EH (cell line): ENCODE measurements around the gene AVPR2.

ENCODE experiments used
- DNase-seq: peaks from one replicate; pipeline ENCODE4 v3.0.0-alpha.2; 2015; ENCODE audit warnings: low read depth

AVPR2 gene

DNA sequence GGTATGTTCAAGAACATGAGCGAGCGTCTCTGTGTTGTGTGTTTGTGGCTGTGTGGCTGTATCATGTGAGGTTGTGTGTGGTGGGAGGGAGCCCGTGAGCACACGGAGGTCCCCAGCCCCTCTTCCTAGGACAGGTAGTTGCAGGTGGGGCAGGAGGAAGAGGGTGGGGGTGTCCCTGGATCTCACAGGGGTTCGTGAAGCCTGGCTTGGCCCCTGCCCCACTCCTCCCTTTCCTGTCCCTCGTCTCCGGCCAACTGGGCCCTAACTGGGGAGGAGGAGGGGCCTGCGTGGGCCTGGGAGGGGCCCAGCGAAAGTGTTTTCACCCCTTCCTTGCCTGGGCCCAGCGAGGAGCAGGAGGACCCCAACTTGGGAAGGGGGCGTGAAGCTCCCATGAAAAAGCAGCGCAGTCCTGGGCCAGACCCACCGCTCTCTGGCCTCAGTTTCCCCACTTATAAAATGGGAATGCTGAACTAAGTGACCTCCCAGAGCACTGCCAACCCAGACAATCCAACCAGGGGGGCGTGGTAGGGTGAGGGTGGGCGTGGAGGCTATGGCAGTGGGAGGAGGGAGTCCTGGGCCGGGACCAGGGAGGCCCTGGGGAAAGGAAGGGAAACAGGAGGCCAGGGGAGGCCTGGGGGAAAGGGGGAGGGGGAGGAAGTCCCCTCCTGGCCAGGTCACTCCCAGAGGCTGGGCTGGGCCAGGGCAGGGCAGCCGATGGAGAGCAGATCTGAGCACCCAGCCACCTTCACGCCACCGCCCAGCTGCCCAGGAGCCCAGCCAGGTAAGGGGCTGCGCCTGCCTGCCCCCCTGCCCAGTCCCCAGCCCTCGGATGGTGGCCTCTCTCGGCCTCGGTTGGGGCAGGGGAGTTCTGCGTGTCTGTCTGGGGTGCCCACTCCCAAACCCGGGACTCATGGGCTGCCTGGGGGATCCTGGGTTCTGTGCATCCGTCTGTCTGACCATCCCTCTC lies at the start of gene AVPR2:
TSS of gene AVPR2 (plus strand) at position 683 of the 967 bp plus-strand sequence. CDS start 473 bp downstream, outside the sequence.
- no peak for DNase-seq

DNA sequence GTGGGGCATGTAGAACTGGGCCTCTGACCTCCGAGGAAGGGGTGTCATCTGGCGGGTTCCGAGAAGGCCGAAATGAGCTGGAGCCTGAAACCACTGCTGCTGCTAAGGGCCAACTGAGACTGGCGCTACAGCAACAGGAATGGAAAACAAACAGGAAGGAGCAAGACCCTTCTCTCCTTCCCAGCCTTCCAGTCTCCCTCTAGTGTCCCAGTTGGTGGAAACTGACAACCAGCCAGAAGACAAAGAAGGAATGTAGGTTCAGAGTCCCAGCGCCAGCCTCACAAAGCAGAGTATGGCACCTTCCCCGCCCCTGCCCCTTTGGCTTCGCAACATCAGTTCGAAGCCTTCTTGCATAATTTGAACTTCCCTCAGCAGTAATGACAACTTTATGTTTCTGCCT lies 49.8 kb upstream of the AVPR2 start:
- DNase-seq = no peak

DNA sequence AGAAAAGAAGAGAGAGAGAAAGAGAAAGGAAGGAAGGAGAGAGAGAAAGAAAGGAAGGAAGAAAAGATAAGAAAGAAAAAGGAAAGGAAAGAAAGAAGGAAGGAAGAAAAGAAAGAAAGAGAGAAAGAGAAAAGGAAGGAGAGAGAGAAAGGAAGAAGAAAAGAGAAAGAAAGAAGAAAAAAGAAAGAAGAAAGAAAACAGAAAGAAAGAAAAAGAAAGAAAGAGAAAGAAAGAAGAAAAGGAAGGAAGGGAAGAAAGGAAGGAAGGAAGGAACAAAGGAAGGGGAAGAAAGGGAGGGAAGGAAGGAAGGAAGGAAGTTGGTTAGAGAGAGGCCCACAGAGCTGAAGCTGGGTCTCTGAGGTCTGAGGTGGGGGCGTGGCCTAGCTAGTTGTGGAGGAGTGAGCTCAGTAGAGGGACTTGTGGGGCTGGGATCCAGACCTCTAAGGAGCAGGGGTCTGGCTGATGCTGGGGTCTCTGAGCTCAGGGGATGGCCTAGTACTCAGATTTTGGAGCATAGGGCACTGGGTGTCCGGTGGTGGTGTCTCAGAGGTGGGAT lies 47.0 kb upstream of the AVPR2 start:
- DNase-seq = no peak

DNA sequence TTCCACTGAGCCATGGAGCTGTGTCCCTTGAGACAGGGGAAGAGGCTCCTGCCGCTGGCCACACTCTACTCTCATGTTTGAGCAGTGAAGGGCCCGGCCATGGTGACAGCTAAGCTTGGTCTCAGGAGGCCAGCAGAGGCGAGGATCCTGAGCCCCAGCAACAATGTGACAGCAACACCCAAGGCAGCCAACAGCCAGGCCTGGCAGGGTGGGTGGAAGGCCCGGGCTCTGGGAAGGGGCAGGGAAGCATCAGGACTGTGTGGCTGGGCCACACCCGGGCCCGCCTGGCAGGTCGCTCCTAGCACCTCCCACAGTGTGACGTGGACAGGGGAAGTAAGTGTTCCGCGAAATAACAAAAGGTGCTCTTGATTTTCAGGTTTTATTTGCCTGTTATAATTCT lies 43.3 kb upstream of the AVPR2 start:
- no peak for DNase-seq

DNA sequence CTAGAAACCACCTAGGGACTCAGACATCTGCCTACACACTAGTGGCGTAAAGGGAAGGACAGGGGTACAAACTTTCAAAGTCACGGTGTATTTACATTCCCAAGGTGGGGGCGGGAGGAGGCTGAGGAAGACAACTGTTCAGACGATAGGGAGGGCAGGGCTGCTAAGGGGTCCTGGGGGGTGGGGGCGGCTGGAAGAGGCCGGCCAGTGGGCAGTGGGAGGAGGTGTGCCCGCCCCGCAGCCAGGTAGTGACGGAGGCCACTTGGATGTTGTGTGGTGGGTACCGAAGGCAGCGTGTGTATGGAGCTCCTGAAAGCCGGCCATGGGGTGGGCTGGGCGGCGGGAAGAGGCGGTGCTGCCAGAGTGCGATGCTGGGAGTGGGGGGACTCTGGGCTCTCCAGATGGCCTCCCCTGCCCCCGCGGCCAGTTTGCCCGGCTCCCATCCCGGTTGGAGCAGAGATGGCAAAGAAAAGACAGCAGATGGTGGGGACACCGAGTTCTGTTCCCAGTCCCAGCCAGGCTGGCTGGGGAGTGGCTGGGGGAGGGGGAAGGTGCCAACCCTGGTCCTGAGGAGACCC lies 42.7 kb upstream of the AVPR2 start:
- DNase-seq = no peak

DNA sequence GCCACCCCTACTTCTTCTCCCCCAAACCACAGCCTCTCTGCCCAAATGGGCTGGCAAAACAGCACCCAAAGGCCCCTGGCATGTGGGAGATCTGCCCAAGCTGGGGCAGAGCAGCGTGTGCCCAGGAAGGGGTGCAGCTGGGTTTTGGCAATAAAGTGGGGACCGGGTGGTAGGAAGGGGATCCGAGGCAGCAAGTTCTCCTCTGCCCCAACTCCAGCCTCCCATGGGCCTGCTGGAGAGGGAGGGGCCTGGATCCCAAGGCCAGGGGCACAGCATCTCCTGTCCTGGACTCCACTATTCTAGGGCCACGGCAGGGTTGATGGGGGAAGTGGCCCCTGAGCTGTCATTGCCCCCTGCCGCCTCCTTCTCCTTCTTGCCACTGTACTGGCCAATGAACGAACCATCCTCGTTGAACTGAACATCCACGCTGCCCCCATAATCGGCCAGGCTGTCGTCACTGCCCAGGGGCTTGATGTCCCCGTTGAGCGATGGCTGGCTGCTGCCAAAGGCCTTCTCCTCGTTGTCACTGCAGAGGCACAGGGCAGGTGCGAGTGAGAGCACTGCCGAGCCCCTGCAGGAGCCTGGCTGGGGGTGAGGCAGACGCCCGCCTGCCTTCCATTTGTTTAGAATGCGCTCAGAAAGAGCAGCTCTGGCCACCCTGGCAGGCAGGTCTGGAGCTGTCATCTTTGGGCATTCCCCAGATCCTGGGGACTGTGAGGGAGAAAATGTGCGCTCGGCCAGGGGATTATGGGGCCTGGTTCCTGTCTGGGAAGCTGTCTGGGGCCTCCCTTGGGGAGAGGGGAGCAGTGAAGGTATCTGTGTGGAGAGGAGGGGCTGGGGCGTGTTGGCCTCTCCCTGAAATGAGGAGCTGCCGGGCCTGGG lies 41.9 kb upstream of the AVPR2 start:
- DNase-seq = no peak

DNA sequence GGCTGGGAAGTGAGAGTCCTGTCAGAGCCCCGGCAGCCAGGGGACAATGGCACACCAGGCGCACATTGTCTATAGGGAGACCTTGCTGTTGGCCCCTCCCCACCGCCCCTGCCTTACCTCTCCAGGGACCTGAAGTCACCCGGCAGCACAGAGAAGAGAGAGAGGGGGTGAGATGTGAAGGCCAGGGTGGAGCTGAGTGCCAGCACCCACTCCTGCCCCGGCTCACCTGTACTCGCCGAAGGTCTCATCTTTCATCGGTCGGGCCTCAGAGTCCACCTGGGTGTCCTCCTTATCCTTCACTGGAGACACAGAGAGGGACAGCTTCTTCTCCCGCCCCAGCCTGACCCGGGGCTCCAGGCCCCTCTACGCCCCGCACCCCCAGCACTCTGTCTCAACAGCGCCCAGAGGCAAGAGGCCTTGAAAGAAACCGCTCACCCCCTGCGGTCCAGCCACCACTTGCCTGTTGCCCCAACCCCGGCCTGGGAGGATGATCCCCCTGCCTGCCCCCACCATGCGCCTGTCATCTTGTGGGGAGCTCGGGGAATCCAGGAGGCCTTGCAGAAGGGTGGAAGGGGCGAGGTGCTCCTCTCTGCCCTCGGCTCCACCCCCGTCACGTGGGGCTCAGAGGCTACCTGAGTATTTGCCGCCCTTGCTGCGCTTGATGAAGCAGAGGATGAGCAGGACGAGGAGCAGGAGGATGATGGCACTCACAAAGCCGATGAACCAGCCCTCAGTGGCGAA lies 41.1 kb upstream of the AVPR2 start:
- DNase-seq = no peak

DNA sequence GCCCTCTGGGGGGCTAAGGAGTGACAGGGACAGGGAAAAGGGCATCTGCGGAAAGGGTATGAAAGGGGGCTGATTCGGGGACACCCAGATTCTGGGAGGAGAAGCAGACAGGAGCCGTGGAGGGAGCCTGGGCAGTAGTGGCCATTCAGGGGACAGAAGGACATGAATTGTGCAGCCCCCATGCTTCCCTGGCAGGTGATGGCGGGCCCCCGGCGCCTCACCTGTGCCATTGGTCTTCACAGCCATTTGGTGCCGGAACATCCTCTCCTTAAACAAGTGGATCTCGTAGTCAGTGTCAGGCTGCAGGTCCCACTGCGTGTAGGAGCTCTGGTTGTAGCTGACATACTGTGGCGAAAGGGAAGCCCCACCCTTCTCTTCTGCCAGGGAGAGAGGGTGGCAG lies 40.4 kb upstream of the AVPR2 start:
- DNase-seq = no peak

DNA sequence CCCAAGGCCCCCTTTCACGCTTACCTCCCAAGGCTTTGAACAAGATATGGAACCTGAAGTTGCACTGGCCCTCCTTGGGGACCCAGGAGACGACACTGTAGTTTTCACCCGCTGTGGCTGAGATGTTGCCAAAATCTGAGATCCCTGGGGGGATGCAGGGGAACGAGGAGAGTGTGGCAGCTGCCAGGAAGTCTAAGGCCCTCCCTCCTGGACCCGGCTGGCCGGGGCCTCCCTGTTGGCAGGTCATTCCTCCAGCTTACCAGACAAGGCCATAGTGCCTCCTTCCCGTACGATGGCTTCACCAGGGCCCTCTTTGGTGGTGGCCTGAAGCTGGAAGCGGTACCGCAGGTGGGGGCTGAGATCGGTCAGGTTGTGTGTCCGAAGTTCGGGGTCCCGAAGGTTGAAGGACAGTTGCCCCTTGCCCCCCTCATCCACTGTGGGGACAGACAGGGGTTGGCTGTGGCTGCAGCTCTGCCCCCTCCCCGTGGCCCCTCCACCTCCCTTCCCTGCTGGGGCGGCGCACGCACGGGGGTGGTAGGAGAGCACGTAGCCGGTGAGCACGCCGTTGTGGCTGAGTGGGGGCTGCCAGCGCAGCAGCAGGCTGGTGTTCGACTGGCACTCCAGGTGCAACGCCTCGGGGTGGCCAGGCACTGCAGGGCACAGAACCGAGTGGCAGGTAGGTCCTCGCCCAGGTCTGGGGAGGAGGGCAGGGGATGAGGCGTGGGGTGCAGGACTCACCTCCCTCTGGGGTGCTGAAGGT lies 39.7 kb upstream of the AVPR2 start:
- DNase-seq = no peak

DNA sequence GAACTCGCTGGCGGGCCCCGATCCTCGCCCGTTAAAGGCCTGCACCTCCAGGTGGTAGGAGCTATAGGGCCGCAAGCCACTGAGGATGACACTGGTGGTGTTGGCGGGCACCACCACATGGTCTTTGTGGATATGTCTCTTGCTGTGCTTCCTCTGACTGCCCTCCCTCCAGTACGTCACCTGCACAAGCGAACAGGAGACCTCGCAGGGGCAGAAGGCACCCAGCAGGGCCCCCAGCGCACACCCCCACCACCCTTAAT lies 39.2 kb upstream of the AVPR2 start:
- no peak for DNase-seq

DNA sequence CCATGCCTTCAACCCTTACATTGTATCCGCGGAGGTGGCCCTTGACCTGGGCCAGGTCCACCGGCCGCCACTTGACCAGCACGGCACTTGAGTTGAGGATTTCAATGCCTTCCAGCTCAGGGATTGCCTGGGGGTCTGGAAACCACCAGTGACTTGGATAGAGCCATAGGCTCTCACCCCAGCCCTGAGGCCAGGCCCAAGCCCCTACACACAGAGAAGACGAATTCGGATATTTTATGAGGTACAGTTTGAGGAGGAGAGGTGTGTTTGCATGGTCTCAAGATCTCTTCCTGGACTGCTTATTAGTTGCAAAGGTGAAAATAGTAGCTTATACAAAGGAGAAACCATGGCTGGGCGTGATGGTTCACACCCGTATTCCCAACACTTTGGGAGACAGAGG lies 38.8 kb upstream of the AVPR2 start:
- no peak for DNase-seq

DNA sequence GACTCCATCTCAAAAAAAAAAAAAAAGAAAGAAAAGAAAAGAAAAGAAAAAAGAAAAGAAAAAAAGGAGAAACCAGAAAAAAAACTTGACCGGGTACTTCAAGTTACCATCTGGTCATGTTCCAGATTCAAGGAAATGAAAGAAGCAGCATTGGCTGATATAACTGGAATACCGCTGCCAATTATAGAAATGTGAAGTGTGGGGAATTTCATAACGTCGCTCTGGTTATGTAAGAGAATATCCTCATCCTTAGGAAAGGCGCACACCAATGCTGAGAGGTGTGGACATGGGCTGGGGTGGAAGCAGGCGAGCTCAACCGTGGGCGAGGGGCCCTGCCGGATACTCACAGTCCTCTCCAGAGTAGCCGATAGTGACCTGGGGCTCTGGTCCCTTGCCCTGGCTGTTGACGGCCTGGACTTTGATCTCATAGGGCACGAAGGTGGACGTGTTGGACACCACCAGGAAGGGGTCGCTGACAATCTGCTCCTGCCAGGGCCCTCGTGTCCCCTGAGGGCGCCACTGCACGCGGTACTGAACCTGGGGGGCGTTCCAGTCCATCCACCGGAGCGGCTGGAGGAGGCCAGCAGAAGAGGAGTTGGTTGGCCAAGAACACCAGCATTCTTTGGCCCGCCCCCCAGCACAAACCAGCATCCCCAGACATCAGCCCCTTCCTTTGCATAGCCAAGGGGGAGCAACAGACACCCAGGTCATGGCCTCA lies 38.0 kb upstream of the AVPR2 start:
- no peak for DNase-seq

DNA sequence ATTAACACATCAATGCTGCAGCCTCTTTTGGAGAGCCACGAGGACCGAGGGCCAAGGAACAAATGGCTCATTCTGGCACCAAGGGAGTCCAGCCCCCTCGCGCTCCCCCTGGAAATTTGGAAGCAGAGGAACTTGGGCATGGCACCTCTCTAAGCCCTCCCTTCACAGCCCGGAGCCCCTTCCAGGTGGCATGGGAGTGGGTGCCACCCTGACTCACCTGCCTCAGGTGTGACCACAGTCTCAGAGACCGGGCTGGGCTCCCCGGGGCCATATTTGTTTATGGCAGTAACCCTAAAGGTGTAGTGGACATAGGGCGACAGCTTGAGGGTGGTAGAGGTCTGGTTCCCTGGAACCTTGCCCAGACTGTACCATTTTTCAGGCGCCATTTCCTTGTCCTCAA lies 37.3 kb upstream of the AVPR2 start:
- DNase-seq = no peak

DNA sequence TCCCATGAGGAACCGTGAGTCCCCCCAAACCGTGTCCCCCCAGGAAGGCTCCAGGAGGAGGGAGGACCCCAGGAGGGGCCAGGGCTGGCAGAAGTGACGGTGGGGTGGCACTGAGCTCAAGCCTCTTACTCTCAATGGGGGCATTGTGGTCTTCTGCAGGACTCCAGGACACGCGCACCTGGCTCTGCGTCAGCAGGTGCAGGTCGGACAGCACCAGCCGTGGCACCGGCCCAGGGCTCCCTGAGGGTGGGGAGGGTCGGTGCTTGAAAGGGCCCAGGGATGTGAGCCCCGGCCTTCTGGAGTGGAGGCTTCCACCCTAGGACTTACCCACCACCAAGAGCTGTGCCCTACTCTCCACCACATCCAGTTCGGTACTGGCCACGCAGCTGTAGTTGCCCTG lies 36.8 kb upstream of the AVPR2 start:
- no peak for DNase-seq

DNA sequence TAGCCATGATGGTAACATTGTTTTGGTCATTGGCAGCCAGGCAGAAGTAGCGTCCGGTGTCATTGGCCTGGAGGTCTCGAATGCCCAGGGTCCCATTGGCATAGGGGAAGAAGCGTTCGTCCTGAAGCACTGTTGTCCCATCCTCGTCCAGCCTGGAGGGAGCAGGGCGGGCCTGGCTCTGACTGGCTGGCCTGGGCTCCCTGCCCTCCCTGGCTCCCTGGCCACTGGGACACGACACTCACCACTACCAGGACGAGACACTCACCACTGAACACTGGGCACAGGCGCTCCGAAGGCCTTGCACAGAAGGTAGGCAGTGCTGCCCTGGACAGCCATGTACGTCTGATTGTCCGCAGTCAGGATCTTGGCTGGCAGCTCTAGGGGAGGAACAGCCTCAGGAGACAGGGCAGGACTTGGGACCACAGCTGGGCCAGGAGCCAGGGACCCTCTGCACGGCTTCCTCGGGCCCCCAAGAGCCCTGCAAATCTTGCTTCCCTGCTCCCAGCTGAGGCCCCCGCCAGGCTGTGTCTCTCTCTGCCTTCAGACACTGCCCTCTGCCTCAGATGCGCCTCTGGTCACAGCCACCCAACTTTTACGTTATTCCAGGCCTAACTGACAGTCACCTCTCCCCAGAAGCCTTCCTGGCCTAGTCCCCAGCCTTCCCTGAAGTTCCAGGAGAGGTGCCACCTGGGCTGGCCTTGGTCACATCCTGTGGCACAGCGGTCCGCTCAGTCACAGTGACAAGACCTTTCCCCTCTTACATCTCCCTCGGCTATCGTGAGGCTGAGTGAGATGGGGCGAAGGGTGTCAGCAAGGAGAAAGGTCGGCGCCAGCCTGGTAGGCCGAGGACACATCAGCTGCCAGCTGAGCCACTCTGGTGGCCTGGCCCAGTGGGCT lies 35.6 kb upstream of the AVPR2 start:
- DNase-seq = no peak

DNA sequence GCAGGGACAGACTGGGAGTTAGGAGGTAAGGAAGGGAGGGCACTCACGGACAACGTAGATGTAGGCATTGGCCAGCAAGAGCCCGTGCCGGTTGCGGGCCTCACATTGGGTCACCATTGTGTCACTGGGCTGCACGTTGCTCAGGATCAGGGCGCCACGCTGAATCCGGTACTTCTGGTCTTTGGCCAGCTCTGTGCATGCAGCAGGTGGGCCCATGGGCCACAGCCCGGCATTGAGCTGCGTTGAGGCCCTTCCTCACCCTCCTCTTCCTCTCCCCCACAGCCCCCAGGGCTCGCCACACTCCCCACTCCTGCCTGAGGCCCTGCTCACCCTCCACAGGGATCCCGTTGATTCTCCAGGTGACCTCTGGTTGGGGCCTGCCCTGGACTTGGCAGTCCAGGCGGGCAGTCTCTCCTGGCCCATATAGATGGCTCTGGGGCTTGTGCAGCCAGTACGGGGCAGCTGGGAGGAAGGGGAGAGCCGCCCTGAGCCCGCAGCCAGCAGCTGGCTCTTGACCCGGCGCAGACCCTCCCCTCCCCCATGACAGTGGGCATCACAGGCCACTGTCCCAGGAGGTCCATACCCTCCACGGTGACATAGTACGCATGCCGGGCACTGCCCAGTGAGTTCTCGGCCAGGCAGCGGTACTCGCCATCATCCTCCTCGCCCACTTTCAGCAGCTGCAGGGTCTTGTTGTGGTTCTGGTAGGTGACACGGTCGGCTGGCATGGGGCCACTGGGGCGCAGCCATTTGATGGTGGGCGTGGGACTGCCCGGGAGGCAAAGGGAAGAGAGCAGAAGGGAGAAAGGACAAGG lies 34.8 kb upstream of the AVPR2 start:
- no peak for DNase-seq

DNA sequence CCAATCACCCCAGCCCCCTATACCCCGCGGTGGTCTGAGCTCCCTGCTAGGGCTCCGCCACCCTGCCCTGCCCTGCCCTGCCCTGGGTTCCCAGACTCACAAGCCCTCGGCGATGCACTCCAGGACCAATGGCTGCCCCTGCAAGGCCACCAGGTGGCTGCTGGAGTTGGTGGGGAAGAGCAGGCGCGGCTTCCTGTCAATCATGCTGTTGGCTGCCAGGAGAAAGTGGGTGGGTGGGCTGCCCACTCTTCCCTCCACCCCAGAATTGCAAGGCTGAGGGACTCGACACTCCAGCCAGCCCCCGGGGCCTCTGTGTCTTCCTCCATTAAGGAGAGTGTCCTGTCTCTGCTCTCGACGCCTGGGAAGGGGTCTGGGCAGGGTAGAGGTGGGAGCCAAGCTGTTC lies 34.2 kb upstream of the AVPR2 start:
- DNase-seq = no peak

DNA sequence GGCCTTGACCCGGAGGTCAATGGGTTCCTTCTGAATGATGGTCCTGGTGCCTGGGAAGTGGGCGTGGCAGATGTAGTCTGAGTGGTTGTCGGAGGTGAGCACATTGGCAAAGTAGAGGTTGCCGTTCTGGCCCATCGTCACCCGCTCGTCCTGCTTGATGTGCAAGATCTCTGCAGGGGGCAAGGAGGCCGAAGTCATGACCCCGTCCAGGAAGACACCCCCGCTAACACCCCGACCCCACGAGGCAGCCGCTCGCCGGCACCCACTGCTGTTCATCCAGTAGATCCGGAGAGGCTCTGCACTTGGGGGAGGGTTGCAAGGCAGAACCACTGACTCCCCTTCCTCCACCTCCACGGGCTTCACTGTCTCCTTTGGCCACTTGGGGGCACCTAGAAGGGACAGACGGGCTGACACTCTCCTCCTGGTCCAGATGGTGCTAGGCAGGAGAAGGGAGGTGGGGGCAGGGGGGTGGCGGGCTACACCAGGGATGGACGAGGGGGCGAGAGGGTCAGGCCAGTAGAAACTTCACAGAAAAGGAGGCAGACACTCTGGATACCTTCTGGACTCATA lies 33.6 kb upstream of the AVPR2 start:
- no peak for DNase-seq
